ENCODE results near the gene NNMT. TPM values are rescaled to one million over a fixed set of nuclear protein-coding genes. Genes with fewer than 3 reads are reported as not detected.

Gene NNMT
- total RNA-seq, 1 donor from 2014 or later: 44.0 TPM

DNA sequence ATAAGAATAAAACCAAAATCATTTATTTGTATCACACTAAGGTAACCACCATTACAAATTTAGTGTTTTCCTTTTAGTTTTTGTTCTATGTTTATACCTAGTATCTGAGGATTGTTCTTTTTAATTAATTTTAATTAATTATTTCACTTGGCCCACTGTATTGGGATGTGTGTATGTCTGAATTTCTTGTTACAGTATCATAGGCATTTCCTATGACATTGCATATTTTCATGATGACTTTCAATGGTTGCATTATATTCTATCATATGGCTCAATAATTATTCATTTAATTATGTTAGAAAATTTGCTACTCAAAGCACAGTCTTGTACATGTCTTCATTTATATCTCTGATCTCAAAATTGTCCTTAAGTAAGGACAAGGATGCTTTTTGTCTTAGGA is 63.1 kb downstream of the NNMT start:
- intact Hi-C loops (cut with DNase I): no loop called here
- no peak for ATAC-seq

GRCh38 chr11:114362326-114362725 is 66.1 kb downstream of the NNMT start:
- intact Hi-C loops (cut with DNase I): no loop called here
- DNase-seq (ENCODE audit: missing footprints): no peak
- ATAC-seq: no peak

More for the DNA sequence above, 63.1 kb downstream of the NNMT start:
- no peak for DNase-seq (ENCODE audit: missing footprints)

GRCh38 chr11:114362958-114363357 is 66.8 kb downstream of the NNMT start:
- intact Hi-C loops (cut with DNase I): no loop called here
- DNase-seq (ENCODE audit: missing footprints) (no peak), ATAC-seq (no peak)

Other genes with a start within 250 kb of the NNMT start
- 78.1 TPM for gene ZBTB16, start 236.7 kb upstream of the NNMT start, total RNA-seq
- 9.3 TPM for gene C11orf71, start 104.1 kb downstream of the NNMT start, total RNA-seq
- 19.6 TPM for gene RBM7, start 104.3 kb downstream of the NNMT start, total RNA-seq
- gene REXO2, start 143.1 kb downstream of the NNMT start, total RNA-seq: 174 TPM